Parathyroid adenoma (tissue), 2 donors: ENCODE results near the gene PRPF6.

Experiments used
- H2AFZ ChIP-seq: fragments of 300-600 bp; sonication (generic); one replicate; pipeline ENCODE4 v1.7.0; 2017; ENCODE audit warnings: antibody characterized with exemption, mild to moderate bottlenecking
- H3K27ac ChIP-seq: fragments of 300-600 bp; sonication (generic); one replicate; pipeline ENCODE4 v1.7.0; 2017
- H3K27me3 ChIP-seq: fragments of 300-600 bp; sonication (generic); one replicate; pipeline ENCODE4 v1.7.0; 2017; ENCODE audit warnings: low read length; ENCODE audit not compliant: control insufficient read depth, insufficient read depth
- H3K36me3 ChIP-seq: fragments of 300-600 bp; sonication (generic); one replicate; pipeline ENCODE4 v1.7.0; 2017; ENCODE audit warnings: low read length; ENCODE audit not compliant: control insufficient read depth, insufficient read depth
- H3K4me1 ChIP-seq: fragments of 300-600 bp; sonication (generic); one replicate; pipeline ENCODE4 v1.7.0; 2017; ENCODE audit warnings: control low read depth
- H3K4me2 ChIP-seq: fragments of 300-600 bp; sonication (generic); one replicate; pipeline ENCODE4 v1.7.0; 2017; ENCODE audit warnings: low read length
- H3K4me3 ChIP-seq: fragments of 300-600 bp; sonication (generic); one replicate; pipeline ENCODE4 v1.7.0; 2017; ENCODE audit warnings: low read depth, low read length
- H3K79me2 ChIP-seq: fragments of 300-600 bp; sonication (generic); one replicate; pipeline ENCODE4 v1.7.0; 2017; ENCODE audit warnings: control low read depth
- H3K9ac ChIP-seq: fragments of 300-600 bp; sonication (generic); one replicate; pipeline ENCODE4 v1.7.0; 2017; ENCODE audit warnings: mild to moderate bottlenecking
- H3K9me3 ChIP-seq: fragments of 300-600 bp; sonication (generic); one replicate; pipeline ENCODE4 v1.7.0; 2017; ENCODE audit warnings: low read length; ENCODE audit not compliant: control insufficient read depth
- CTCF ChIP-seq: fragments of 300-600 bp; sonication (generic); IDR thresholded peaks from one replicate; pipeline ENCODE4 v1.7.0; 2017; ENCODE audit warnings: antibody characterized with exemption, mild to moderate bottlenecking
- donor health status: primary hyperparathyroidism.

The PRPF6 gene

GRCh38 chr20:64050261-64051032 lies 69.5 kb downstream of the PRPF6 start:
- TF ChIP-seq CTCF: no peak
- Histone ChIP-seq H2AFZ (no peak overlapping the region), H3K9ac (no peak overlapping the region), H3K27me3 (no peaks in the 10 kb centered on the region), H3K79me2 (no peaks in the 10 kb centered on the region), H3K4me1 (no peaks in the 10 kb centered on the region), H3K36me3 (no peaks in the 10 kb centered on the region), H3K9me3 (no peaks in the 10 kb centered on the region), H3K4me2 (no peak overlapping the region), H3K27ac (peak overlapping the region; percentile 46), H3K4me3 (no peak overlapping the region)

- TF ChIP-seq CTCF: no peak
- Histone ChIP-seq H3K9me3 (no peaks in the 10 kb centered on the region), H2AFZ (no peak overlapping the region), H3K4me3 (no peak overlapping the region), H3K9ac (no peak overlapping the region), H3K4me1 (no peaks in the 10 kb centered on the region), H3K27me3 (no peaks in the 10 kb centered on the region), H3K36me3 (no peaks in the 10 kb centered on the region), H3K79me2 (no peaks in the 10 kb centered on the region), H3K4me2 (no peak overlapping the region), H3K27ac (peak overlapping the region; percentile 46)
These were observed 70.1 kb downstream of the PRPF6 start for GRCh38 chr20:64051033-64051452.

DNA sequence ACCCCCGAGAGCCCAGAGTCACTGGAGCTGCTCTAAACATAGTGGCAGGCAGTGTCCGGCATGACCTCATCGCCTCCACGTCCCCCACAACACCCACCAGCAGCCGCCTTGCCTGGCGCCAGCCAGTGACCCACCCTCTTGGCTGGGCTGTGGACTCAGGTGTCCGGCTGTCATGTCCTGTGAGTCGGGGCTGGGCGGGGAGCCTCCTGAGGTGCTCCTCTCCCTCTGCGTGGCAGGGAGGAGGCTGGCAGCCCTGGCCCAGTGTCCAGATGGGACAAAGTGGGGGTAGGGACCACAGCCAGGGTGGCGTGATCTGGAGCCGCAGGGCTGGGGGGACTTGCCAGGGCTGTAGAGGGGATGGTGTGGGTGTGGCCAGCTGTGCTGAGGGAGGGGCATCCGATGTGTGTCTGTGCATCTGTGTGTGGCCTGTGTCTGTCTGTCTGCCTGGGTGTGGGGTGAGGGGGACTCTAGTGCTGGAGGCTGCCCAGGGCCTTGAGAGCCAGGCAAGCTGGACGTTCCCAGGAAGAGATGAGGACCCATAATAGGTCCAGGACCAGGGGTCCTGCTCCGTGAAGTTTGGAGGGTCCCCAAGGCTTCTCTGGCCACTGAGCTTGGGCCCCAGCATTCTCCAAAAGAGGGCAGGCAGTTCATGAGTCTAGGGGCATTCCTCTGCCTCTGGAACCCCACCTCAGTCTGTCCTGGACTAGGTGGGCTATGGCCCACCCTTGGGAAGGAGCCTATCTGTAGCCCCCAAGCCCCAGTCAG lies 70.8 kb downstream of the PRPF6 start:
- Histone ChIP-seq H3K9me3 (no peaks in the 10 kb centered on the region), H3K79me2 (no peaks in the 10 kb centered on the region), H3K4me2 (no peak overlapping the region), H2AFZ (no peak overlapping the region), H3K27me3 (no peaks in the 10 kb centered on the region), H3K36me3 (no peaks in the 10 kb centered on the region), H3K4me1 (no peaks in the 10 kb centered on the region), H3K9ac (no peak overlapping the region), H3K27ac (peak overlapping the region; percentile 63), H3K4me3 (no peak overlapping the region)
- TF ChIP-seq CTCF: no peak

DNA sequence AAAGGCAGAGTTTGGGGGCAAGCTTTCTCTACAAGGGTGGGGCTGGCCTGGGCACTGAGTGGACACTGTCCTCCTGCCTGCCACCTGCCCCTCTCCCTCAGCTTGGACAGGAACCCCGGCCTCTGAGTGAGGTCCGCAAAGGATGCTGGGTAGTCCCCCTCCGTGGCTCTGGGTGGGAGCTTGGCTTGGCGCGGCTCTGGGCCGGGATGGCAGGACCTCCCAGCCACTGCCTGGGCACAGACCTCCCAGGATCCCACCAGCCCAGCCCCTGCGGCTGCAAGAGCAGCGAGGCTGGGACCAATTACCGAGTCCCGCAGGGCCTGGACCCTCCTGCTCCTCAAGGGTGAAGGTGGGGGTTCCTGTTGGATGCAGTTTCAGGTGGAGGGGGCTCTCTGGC lies 71.4 kb downstream of the PRPF6 start:
- H2AFZ ChIP-seq: no peak overlapping the region
- H3K27me3 ChIP-seq: no peaks in the 10 kb centered on the region
- peak overlapping the region; percentile 63 for H3K27ac ChIP-seq
- no peak overlapping the region for H3K9ac ChIP-seq
- no peak for TF ChIP-seq CTCF
- no peaks in the 10 kb centered on the region for H3K79me2 ChIP-seq
- no peak overlapping the region for H3K4me2 ChIP-seq
- H3K4me3 ChIP-seq: no peak overlapping the region
- no peaks in the 10 kb centered on the region for H3K9me3 ChIP-seq
- no peaks in the 10 kb centered on the region for H3K36me3 ChIP-seq
- H3K4me1 ChIP-seq: no peaks in the 10 kb centered on the region
